K562 (cell line): ENCODE results near the gene TBL1X. TPM values are rescaled to one million over a fixed set of nuclear protein-coding genes. Genes with fewer than 3 reads are reported as not detected.

Experiments
- ATAC-seq: fragments of 200-7000 bp; cut with Tn5 transposase; 3 replicates; pipeline ENCODE4 v1.9.1; 2020; ENCODE audit warnings: moderate library complexity
- BruUV-seq: library from RNA; stranded (reverse); fragments of 400-500 nt; replicated peaks from 2 replicates; lab custom pipeline; 2021; lab: Mats Ljungman, UMichigan
- CTCF ChIA-PET: fragments of 300-600 bp; formaldehyde crosslinking; extraction: SDS; loops from one replicate; lab custom pipeline; 2021; ENCODE audit warnings: low intra/inter-chr PET ratio; lab: Yijun Ruan, JAX
- POLR2A ChIA-PET: fragments of 300-600, 350-650 bp; sonication (Branson Sonifier 250); formaldehyde crosslinking; extraction: SDS; loops from one replicate; lab custom pipeline; 2021; ENCODE audit warnings: antibody characterized with exemption, inconsistent platforms; lab: Yijun Ruan, JAX
- DNase-seq, 4 experiments: peaks; one replicate each; pipeline versions ENCODE4 v3.0.0 to v3.0.0-alpha.2; 2011 to 2018; ENCODE audit warnings: low spot score in 3 of 4, mixed read lengths in 3 of 4; ENCODE audit errors: extremely low read depth in 1 of 4
- FAIRE-seq: peaks from 2 replicates; lab custom pipeline; 2011; peaks lifted over from hg19 to GRCh38; lab: Jason Lieb, UNC
- H2AFZ ChIP-seq: 2 replicates; pipeline ENCODE4 v1.6.0; 2011; ENCODE audit warnings: low read depth, low read length, control low read depth, inconsistent platforms
- H3K27ac ChIP-seq: fragments of 200-600 bp; 3 replicates; pipeline ENCODE4 v1.8.0; 2011; ENCODE audit warnings: low read depth, mild to moderate bottlenecking, control low read depth, inconsistent platforms, low read length, moderate library complexity, mixed read lengths; ENCODE audit errors: extremely low read depth
- H3K27me3 ChIP-seq, 2 experiments: fragments of 300-600 bp in 1 of 2; 2 replicates in 1 of 2; 3 replicates in 1 of 2; pipeline versions ENCODE4 v1.6.0 to v1.8.0; 2011; ENCODE audit warnings: inconsistent platforms in 2 of 2, low read length in 2 of 2, mild to moderate bottlenecking in 1 of 2, mixed read lengths in 1 of 2, moderate library complexity in 1 of 2; ENCODE audit not compliant: control insufficient read depth in 2 of 2, insufficient read depth in 2 of 2
- H3K36me3 ChIP-seq: fragments of 300-600 bp; 3 replicates; pipeline ENCODE4 v1.8.0; 2011; ENCODE audit warnings: mild to moderate bottlenecking, low read length, inconsistent platforms; ENCODE audit not compliant: control insufficient read depth, insufficient read depth
- H3K4me1 ChIP-seq, 2 experiments: fragments of 200-600 bp in 1 of 2; replicated peaks in 1 of 2; 2 replicates in 1 of 2; 3 replicates in 1 of 2; pipeline versions ENCODE4 v1.5.1 to v1.8.0; 2011; ENCODE audit warnings: inconsistent platforms in 2 of 2, low read length in 2 of 2, mild to moderate bottlenecking in 1 of 2, mixed read lengths in 1 of 2, moderate library complexity in 1 of 2; ENCODE audit not compliant: control insufficient read depth in 2 of 2, insufficient read depth in 2 of 2
- H3K4me2 ChIP-seq: 2 replicates; pipeline ENCODE4 v1.6.1; 2011; ENCODE audit warnings: low read length, control low read depth, inconsistent platforms, mixed read lengths; ENCODE audit not compliant: insufficient read depth
- H3K4me3 ChIP-seq: fragments of 200-600 bp; sonication (generic), shearing (Covaris generic); 2 replicates; pipeline ENCODE4 v1.5.1; 2016; ENCODE audit warnings: control low read depth, inconsistent platforms
- H3K79me2 ChIP-seq: fragments of 200-600 bp; 3 replicates; pipeline ENCODE4 v1.8.0; 2011; ENCODE audit warnings: low read length, inconsistent platforms; ENCODE audit not compliant: control insufficient read depth, insufficient read depth
- H3K9ac ChIP-seq, 2 experiments: 2 replicates each; pipeline versions ENCODE4 v1.6.0 to v1.6.1; 2011; ENCODE audit warnings: low read depth in 2 of 2, low read length in 2 of 2, control low read depth in 1 of 2, inconsistent platforms in 1 of 2, mild to moderate bottlenecking in 1 of 2, mixed read lengths in 1 of 2; ENCODE audit not compliant: insufficient read depth in 1 of 2
- H3K9me1 ChIP-seq: one replicate; pipeline ENCODE4 v1.6.0; 2011; ENCODE audit warnings: inconsistent platforms, mild to moderate bottlenecking, low read length, moderate library complexity; ENCODE audit not compliant: control insufficient read depth, insufficient read depth
- H3K9me3 ChIP-seq: replicated peaks from 2 replicates; pipeline ENCODE4 v1.5.1; 2011; ENCODE audit warnings: low read depth, low read length, inconsistent platforms; ENCODE audit not compliant: control insufficient read depth, insufficient read depth
- H4K20me1 ChIP-seq: replicated peaks from 2 replicates; pipeline ENCODE4 v1.6.1; 2011; ENCODE audit warnings: low read length, inconsistent platforms, mixed read lengths; ENCODE audit not compliant: control insufficient read depth, insufficient read depth
- ARID4B ChIP-seq: sonication (generic); formaldehyde crosslinking; IDR thresholded peaks from 2 replicates; pipeline ENCODE4 v1.8.0; 2022; ENCODE audit warnings: mild to moderate bottlenecking, missing genetic modification reagents
- ATF7 ChIP-seq: fragments of 450-650 bp; IDR thresholded peaks from 2 replicates; pipeline ENCODE4 v1.7.1; 2014; ENCODE audit warnings: mild to moderate bottlenecking, moderate library complexity
- EWSR1 ChIP-seq: fragments of 450-650 bp; IDR thresholded peaks from 2 replicates; pipeline ENCODE4 v1.6.1; 2018; ENCODE audit warnings: borderline replicate concordance, mild to moderate bottlenecking, low read depth, moderate library complexity; ENCODE audit not compliant: partially characterized antibody
- FOXO4 ChIP-seq: fragments of 450-650 bp; formaldehyde crosslinking; IDR thresholded peaks from 2 replicates; pipeline ENCODE4 v1.4.0; 2020; ENCODE audit warnings: mild to moderate bottlenecking, moderate library complexity
- FOXP4 ChIP-seq: sonication (generic); formaldehyde crosslinking; IDR thresholded peaks from 2 replicates; pipeline ENCODE4 v1.8.0; 2022; ENCODE audit warnings: mild to moderate bottlenecking, missing genetic modification reagents, borderline replicate concordance
- ZNF140 ChIP-seq: fragments of 250-450 bp; sonication (Bioruptor Pico); IDR thresholded peaks from 2 replicates; pipeline ENCODE4 v1.8.0; 2021; ENCODE audit warnings: moderate library complexity, mild to moderate bottlenecking, inconsistent platforms
- WGBS: fragments of 100-300 bp; shearing (Covaris generic); methylation state at CpG from one replicate; pipeline ENCODE4 v1.1.6; 2016; ENCODE audit warnings: low coverage, mixed read lengths; ENCODE audit not compliant: insufficient coverage; ENCODE audit errors: missing lambda C conversion rate; 5-methylcytosine and 5-hydroxymethylcytosine counted together
- in situ Hi-C: fragments of 300-500 bp; cut with MboI; formaldehyde crosslinking; loops from 4 replicates; pipeline ENCODE4 v1.15.0; 2018; ENCODE audit warnings: inconsistent platforms, mixed read lengths
- intact Hi-C: fragments of 100-400 bp; cut with micrococcal nuclease; formaldehyde crosslinking; loops from 2 replicates; pipeline ENCODE4 v1.14.2; 2022
- polyA plus RNA-seq, 8 experiments: library from polyadenylated mRNA; depleted of rRNA in 4 of 8; stranded (reverse) in 5 of 8; unstranded in 3 of 8; fragments of >200 nt; fragmentation: Nextera tagmentation in 2 of 8; fragmentation: Illumina TruSeq in 1 of 8; extraction: Ambion mirVana in 2 of 8; extraction: Trizol in 1 of 8; gene quantifications; 2 replicates each; pipeline versions ENCODE4 v1.2.1 to v1.2.3, GENCODE V29; 2011 to 2014; ENCODE audit warnings: inconsistent platforms in 1 of 8, missing spikeins in 1 of 8
- total RNA-seq, 7 experiments: library from RNA; depleted of rRNA in 6 of 7; stranded (reverse); fragments of >200 nt in 6 of 7; fragmentation: Illumina TruSeq in 2 of 7; extraction: Trizol in 2 of 7; gene quantifications; 2 replicates each; pipeline versions ENCODE4 v1.2.1 to v1.2.3, GENCODE V29; 2011 to 2021; ENCODE audit warnings: low replicate concordance in 1 of 7

TBL1X gene
- total and polyA plus RNA-seq, 9 of the 15 experiments (the other 6 are each of a cell fraction or from before 2014, with no cell fraction given), result 6.0 to 49.6 (median 19.7) TPM

GRCh38 chrX:9482408-9482807, 17.6 kb downstream of the TBL1X start (continued):
- TF ChIP-seq ARID4B (CRISPR knock-in tag) (no peak), FOXP4 (CRISPR knock-in tag) (no peak)

- Histone ChIP-seq H3K4me3 (no peak overlapping the region), H2AFZ (no peak overlapping the region), H3K9ac (no peak overlapping the region), H3K4me2 (no peak overlapping the region), H3K9me1 (no peaks in the 10 kb centered on the region), H3K27me3 (no peaks in the 10 kb centered on the region), H4K20me1 (no peaks in the 10 kb centered on the region; the same call in 1 of the 2 replicates), H3K27ac (no peak overlapping the region), H3K9me3 (no peaks in the 10 kb centered on the region), H3K36me3 (peaks cover 18% of the 10 kb centered on the region; the same call in 2 of the 3 replicates), H3K79me2 (peaks cover 61% of the 10 kb centered on the region), H3K4me1 (no peaks in the 10 kb centered on the region; a peak in 1 of 5 replicates)
- intact Hi-C loops (no loop called here), in situ Hi-C loops (no loop called here)
- no TSS peak for BruUV-seq
- FAIRE-seq, result no peak
- WGBS, result 90% methylated on average over 3 of the region's 3 CpGs
- POLR2A ChIA-PET, result interaction anchor here (0.7 to 1.4 kb wide), 2 partner anchors 10 to 14 kb away, joined by 3 to 5 read pairs; no protein-coding TSS in a partner anchor
- CTCF ChIA-PET, result no interaction called here
- TF ChIP-seq EWSR1 (no peak), FOXO4 (CRISPR knock-in tag) (no peak), ATF7 (no peak), ZNF140 (CRISPR knock-in tag) (no peak)
- no peak for DNase-seq
- ATAC-seq, result no peak
Measured at GRCh38 chrX:9482837-9483236, 18.0 kb downstream of the TBL1X start.
